GM19351 (cell line): ENCODE results near the gene CALML5.

Source experiments
- ATAC-seq: cut with Tn5 transposase; IDR thresholded peaks from one replicate; pipeline ENCODE4 v1.9.1; 2021; ENCODE audit warnings: mild to moderate bottlenecking, moderate library complexity; ENCODE audit not compliant: unreplicated experiment

CALML5 gene

GRCh38 chr10:5502571-5503476, 3.5 kb upstream of the CALML5 start:
- no peak for ATAC-seq

- no peak for ATAC-seq
Measured at GRCh38 chr10:5502061-5502521, 2.7 kb upstream of the CALML5 start.

GRCh38 chr10:5500910-5501309, 1.5 kb upstream of the CALML5 start:
- ATAC-seq, result no peak

- no peak for ATAC-seq
Measured at GRCh38 chr10:5500162-5500670, 846 bp upstream of the CALML5 start.

GRCh38 chr10:5498791-5499492, 428 bp downstream of the CALML5 start:
- no peak for ATAC-seq

- no peak for ATAC-seq
Measured at GRCh38 chr10:5497948-5498730, 1.2 kb downstream of the CALML5 start.

GRCh38 chr10:5497289-5497688, 2.1 kb downstream of the CALML5 start:
- no peak for ATAC-seq

- ATAC-seq, result no peak
Measured at GRCh38 chr10:5496261-5497250, 2.8 kb downstream of the CALML5 start.

GRCh38 chr10:5494611-5495010, 4.8 kb downstream of the CALML5 start:
- no peak for ATAC-seq

- no peak for ATAC-seq
Measured at GRCh38 chr10:5493691-5494090, 5.7 kb downstream of the CALML5 start.

GRCh38 chr10:5492929-5493576, 6.3 kb downstream of the CALML5 start:
- ATAC-seq, result no peak

GRCh38 chr10:5492322-5492855, 7.0 kb downstream of the CALML5 start:
- no peak for ATAC-seq

GRCh38 chr10:5491477-5491876, 7.9 kb downstream of the CALML5 start:
- ATAC-seq, result no peak

- no peak for ATAC-seq
Measured at GRCh38 chr10:5490698-5491464, 8.5 kb downstream of the CALML5 start.

- ATAC-seq, result no peak
Measured at GRCh38 chr10:5490032-5490431, 9.3 kb downstream of the CALML5 start.

- ATAC-seq, result no peak
Measured at GRCh38 chr10:5488272-5489161, 10.9 kb downstream of the CALML5 start.

GRCh38 chr10:5486853-5487235, 12.5 kb downstream of the CALML5 start:
- ATAC-seq, result no peak
